ENCODE data around the gene PDGFRA. TPM values are rescaled to one million over a fixed set of nuclear protein-coding genes. Genes with fewer than 3 reads are reported as not detected.
"Not testable (repeated sequence)": the region's sequence is repeated elsewhere in the genome, so short reads cannot be mapped to it uniquely, and the experiment has no call there.

Gene PDGFRA
- total and polyA plus RNA-seq, 5 donors: 15.1 to 76.7 (median 71.8) TPM

DNA sequence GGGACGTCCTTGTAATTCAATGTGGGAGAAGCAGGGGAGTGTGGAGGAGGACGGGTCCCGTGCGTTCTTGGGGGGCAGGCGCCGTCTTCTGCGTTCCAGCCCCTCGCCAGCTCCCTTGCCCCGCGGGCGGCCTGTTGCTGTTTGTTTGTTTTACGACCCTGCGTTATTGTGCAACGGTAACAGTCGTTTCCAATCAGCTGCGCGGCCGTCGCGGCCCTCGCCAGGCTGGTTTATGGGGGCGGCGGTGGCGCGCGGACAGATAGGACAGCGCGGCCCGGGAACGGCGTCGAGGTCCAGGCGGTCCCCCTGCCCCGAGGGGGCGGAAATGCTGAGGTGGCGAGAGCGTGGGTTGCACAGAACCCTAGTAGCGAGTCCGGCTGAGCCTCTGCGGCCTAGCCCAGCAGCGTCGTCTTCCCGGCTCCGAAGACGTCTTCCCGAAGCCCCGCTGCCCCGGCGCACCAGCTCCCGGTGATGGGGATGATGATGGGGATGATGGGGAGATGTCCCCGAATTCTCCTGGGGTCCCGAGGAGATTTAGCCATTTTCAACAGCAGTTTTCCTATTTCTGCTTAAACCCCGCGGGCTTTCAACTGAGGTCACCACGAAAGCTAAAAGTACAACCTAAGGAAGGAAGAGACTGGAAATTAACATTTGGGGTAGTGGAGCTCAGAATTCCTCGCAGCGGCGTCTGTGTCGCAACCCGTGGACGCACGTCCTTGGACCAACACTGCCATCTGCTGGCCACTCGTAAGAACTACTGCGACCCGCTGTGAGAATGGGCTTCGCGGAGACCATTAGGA is 4.8 kb downstream of the PDGFRA start:
- Histone ChIP-seq H3K27ac (ENCODE audit: low read length) (peak overlapping the region; percentile 11), H3K4me1 (ENCODE audit: control insufficient read depth, insufficient read depth, low read length) (no peaks in the 10 kb centered on the region), H3K27me3 (ENCODE audit: control insufficient read depth, insufficient read depth) (no peaks in the 10 kb centered on the region), H3K4me3 (ENCODE audit: low read length) (peak overlapping the region; percentile 53), H3K9me3 (ENCODE audit: control insufficient read depth, low read length) (no peaks in the 10 kb centered on the region)
- ATAC-seq (peak; percentile 47 to 64), DNase-seq (peak; percentile 83 to 92 (median 87))
- 1% methylated on average over 67 of the region's 67 CpGs for WGBS
- intact Hi-C loops (cut with DNase I): loop anchor here in 2 of 4 donors (5.0 to 10.0 kb wide), 8 partner anchors 307 to 1999 kb away; no protein-coding TSS in a partner anchor

DNA sequence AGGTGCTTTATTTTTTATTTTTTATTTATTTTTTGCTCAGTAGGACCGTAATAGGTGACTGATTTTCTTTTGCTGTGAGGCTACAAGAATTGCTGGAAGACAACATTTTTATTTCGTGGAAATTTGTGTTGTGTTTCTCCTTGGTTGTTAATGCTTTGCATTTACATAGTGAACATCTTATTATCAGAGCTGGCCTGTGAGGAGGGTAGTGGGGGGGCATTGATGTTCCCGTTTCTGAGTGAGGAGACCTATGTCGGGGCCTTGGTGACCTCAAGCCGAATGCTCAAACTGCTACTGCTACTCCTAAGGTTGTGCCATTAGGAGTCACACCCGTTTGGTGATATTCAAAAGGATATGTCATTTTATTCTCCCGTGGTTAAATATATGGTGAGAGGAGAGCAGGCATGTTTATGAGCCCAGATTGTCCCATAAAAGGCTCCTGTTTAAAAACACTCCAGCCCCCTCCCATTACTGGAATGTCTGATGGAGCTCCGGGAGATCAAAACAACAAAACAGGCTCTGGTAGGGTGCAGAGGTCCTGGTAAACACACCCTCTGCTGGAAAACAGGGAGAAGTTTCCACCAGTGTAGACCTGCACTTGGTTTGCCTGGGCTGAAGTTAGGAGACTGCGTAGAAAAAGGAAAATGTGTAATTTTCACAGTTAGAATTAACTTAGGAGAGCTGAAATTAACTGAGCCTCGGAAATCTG is 5.6 kb downstream of the PDGFRA start:
- no peaks in the 10 kb centered on the region for H3K9me3 ChIP-seq (ENCODE audit: control insufficient read depth, low read length)
- no peak for ATAC-seq
- intact Hi-C loops (cut with DNase I): loop anchor here in 2 of 4 donors (5.0 to 10.0 kb wide), 8 partner anchors 307 to 2000 kb away; no protein-coding TSS in a partner anchor
- H3K27ac ChIP-seq (ENCODE audit: low read length): no peak overlapping the region
- H3K4me3 ChIP-seq (ENCODE audit: low read length): peak overlapping the region; percentile 53
- H3K4me1 ChIP-seq (ENCODE audit: control insufficient read depth, insufficient read depth, low read length): no peaks in the 10 kb centered on the region
- WGBS: 15% methylated on average over 10 of the region's 10 CpGs
- peak in 1 of 3 donors; percentile 16 for DNase-seq
- H3K27me3 ChIP-seq (ENCODE audit: control insufficient read depth, insufficient read depth): no peaks in the 10 kb centered on the region

DNA sequence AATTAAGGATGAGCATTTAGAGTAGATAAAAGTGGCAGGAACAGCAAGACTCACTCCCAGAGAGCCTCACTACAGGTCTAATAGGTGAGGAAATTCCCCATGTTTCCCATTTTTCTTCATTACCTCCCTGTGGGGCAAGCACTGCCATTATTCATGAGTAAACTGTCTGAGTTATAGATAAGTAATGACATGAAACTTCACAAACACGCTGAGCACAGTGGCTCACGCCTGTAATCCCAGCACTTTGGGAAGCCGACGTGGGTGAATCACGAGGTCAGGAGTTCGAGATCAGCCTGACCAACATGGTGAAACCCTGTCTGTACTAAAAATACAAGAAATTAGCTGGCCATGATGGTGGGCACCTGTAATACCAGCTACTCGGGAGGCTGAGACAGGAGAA is 7.2 kb downstream of the PDGFRA start:
- intact Hi-C loops (cut with DNase I): loop anchor here in 2 of 4 donors (10.0 kb wide), 4 partner anchors 732 to 2002 kb away; no protein-coding TSS in a partner anchor
- ATAC-seq; H3K27ac ChIP-seq (ENCODE audit: low read length); H3K4me3 ChIP-seq (ENCODE audit: low read length); H3K27me3 ChIP-seq (ENCODE audit: control insufficient read depth, insufficient read depth); H3K9me3 ChIP-seq (ENCODE audit: control insufficient read depth, low read length); H3K4me1 ChIP-seq (ENCODE audit: control insufficient read depth, insufficient read depth, low read length): not testable (repeated sequence)
- WGBS: 80% methylated on average over 7 of the region's 7 CpGs
- DNase-seq: peak in 1 of 3 donors; percentile 15

DNA sequence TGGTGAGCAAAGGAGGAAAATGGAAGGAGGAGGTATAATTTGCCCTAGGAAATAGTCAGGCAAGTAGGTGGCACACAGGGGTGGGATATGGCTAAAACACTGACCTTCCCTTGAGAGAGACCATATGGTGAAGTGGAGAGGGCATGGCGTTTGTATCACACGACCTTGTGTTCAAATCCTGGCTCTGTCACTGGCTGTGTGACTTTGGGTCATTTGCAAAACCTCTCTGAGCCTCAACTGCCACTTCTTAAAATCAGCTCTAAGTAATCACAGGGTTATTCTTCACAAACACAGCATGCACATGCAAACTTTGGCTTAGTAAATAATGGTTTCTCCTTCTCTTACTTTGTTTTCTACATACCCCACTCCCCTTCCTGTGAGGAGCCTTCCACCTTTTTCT is 8.7 kb downstream of the PDGFRA start:
- no peaks in the 10 kb centered on the region for H3K9me3 ChIP-seq (ENCODE audit: control insufficient read depth, low read length)
- H3K4me3 ChIP-seq (ENCODE audit: low read length): no peak overlapping the region
- no peak for DNase-seq
- no peaks in the 10 kb centered on the region for H3K27me3 ChIP-seq (ENCODE audit: control insufficient read depth, insufficient read depth)
- WGBS: 66% methylated on average over 2 of the region's 2 CpGs
- intact Hi-C loops (cut with DNase I): loop anchor here in 2 of 4 donors (10.0 kb wide), 4 partner anchors 733 to 2003 kb away; no protein-coding TSS in a partner anchor
- H3K27ac ChIP-seq (ENCODE audit: low read length): no peak overlapping the region
- ATAC-seq: no peak
- no peaks in the 10 kb centered on the region for H3K4me1 ChIP-seq (ENCODE audit: control insufficient read depth, insufficient read depth, low read length)

DNA sequence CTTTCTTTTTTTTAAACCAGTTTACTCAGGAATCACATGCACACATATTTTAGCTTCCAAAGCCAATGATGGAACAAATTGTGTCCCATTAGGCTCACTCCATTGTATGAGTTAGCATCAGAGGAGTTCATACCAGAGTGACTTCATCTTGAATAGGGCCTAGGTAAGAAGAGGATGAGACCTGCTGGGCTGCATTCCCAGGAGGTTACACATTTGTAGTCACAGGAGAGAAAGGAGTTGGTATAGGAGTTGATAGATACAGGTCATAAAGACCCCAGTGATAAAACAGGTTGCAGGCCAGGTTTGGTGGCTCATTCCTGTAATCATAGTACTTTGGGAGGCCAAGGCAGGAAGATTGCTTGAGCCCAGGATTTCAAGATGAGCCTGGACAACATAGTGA is 9.3 kb downstream of the PDGFRA start:
- no peak for ATAC-seq
- H3K4me3 ChIP-seq (ENCODE audit: low read length): no peak overlapping the region
- no peaks in the 10 kb centered on the region for H3K27me3 ChIP-seq (ENCODE audit: control insufficient read depth, insufficient read depth)
- DNase-seq: no peak
- H3K4me1 ChIP-seq (ENCODE audit: control insufficient read depth, insufficient read depth, low read length): no peaks in the 10 kb centered on the region
- H3K27ac ChIP-seq (ENCODE audit: low read length): no peak overlapping the region
- intact Hi-C loops (cut with DNase I): loop anchor here in 2 of 4 donors (10.0 kb wide), 4 partner anchors 734 to 2004 kb away; no protein-coding TSS in a partner anchor
- H3K9me3 ChIP-seq (ENCODE audit: control insufficient read depth, low read length): no peaks in the 10 kb centered on the region

DNA sequence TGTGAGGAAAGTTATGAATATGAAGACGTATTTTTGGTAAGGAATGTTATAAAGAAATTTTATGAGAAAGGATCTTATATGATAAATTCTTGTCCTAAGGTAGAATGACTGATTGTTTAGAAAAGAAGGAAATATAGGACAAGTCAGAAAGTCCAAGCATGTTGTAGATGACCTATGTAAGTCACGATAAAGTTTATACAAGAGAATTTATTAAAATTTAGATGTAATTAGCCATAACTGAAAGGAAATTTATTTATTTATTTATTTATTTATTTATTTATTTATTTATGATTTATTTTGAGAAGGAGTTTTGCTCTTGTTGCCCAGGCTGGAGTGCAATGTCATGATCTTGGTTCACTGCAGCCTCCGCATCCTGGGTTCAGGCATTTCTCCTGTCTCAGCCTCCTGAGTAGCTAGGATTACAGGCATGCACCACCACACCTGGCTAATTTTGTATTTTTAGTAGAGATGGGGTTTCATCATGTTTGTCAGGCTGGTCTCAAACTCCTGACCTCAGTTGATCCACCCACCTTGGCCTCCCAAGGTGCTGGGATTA is 12.3 kb downstream of the PDGFRA start:
- H3K27me3 ChIP-seq (ENCODE audit: control insufficient read depth, insufficient read depth); ATAC-seq; intact Hi-C loops (cut with DNase I); DNase-seq; H3K9me3 ChIP-seq (ENCODE audit: control insufficient read depth, low read length); H3K4me1 ChIP-seq (ENCODE audit: control insufficient read depth, insufficient read depth, low read length); H3K4me3 ChIP-seq (ENCODE audit: low read length); H3K27ac ChIP-seq (ENCODE audit: low read length): not testable (repeated sequence)
- 96% methylated on average over 3 of the region's 3 CpGs for WGBS

DNA sequence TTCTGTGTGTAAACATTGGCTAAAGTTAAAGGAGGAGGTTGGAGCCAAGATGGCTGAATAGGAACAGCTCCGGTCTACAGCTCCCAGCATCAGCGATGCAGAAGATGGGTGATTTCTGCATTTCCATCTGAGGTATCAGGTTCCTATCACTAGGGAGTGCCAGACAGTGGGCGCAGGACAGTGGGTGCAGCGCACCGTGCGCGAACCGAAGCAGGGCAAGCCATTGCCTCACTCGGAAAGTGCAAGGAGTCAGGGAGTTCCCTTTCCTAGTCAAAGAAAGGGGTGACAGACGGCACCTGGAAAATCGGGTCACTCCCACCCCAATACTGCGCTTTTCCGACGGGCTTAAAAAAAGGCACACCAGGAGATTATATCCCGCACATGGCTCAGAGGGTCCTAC is 14.4 kb downstream of the PDGFRA start:
- H3K27ac ChIP-seq (ENCODE audit: low read length); ATAC-seq; H3K4me1 ChIP-seq (ENCODE audit: control insufficient read depth, insufficient read depth, low read length); DNase-seq; H3K27me3 ChIP-seq (ENCODE audit: control insufficient read depth, insufficient read depth); H3K4me3 ChIP-seq (ENCODE audit: low read length); intact Hi-C loops (cut with DNase I); H3K9me3 ChIP-seq (ENCODE audit: control insufficient read depth, low read length): not testable (repeated sequence)
- 97% methylated on average over 15 of the region's 15 CpGs for WGBS

DNA sequence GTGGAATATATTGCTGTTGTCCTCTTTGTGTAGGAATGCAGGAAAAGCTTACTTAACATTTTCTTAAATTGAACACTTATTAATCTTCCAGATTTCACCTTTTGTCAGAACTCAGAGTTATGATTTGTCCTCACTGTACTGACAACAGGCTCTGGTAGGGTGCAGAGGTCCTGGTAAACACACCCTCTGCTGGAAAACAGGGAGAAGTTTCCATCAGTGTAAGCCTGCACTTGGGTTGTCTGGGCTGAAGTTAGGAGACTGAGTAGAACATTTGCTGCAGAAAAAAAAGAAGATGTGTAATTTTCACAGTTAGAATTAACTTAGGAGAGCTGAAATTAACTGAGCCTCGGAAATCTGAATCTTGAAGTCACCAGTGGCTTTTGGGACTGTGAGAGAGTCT is 23.2 kb downstream of the PDGFRA start:
- H3K4me1 ChIP-seq (ENCODE audit: control insufficient read depth, insufficient read depth, low read length); H3K9me3 ChIP-seq (ENCODE audit: control insufficient read depth, low read length); H3K27ac ChIP-seq (ENCODE audit: low read length); ATAC-seq; H3K4me3 ChIP-seq (ENCODE audit: low read length); H3K27me3 ChIP-seq (ENCODE audit: control insufficient read depth, insufficient read depth); intact Hi-C loops (cut with DNase I); DNase-seq: not testable (repeated sequence)
- 63% methylated on average over 1 of the region's 1 CpG for WGBS

DNA sequence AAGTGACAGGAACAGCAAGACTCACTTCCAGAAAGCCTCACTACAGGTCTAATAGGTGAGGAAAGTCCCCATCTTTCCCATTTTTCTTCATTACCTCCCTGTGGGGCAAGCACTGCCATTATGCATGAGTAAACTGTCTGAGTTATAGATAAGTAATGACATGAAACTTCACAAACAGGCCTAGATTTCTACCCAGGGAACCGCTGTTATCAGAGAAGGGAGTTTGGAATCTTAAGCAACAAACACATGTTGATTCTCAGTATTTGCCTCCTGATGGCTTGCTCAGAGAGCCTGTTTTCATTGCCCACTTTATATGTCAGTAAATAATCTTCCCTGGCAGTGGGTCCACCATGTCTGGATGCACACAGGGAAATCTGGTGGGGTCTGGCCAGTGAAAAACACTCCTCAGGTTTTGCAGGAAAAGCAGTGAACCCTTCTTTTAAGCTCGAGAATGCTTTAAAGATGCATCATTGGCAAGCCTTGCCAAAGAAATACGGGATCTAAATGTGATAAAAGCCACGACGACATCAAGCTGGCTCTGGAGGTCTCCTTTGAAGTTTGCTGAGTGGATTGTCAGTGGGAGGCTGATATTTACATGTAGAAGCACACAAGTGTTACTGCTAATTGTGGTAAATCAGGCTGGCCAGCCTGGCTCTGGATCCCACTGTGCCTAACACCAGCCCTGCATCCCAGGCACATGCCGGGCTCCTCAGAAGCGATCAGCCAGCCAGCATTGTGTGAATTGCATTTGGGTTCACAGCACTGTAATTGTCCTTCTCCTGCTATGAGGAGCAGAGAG is 25.2 kb downstream of the PDGFRA start:
- no peaks in the 10 kb centered on the region for H3K27me3 ChIP-seq (ENCODE audit: control insufficient read depth, insufficient read depth)
- ATAC-seq (peak; percentile 10), DNase-seq (no peak)
- intact Hi-C loops (cut with DNase I): no loop called here
- no peak overlapping the region for H3K27ac ChIP-seq (ENCODE audit: low read length)
- no peaks in the 10 kb centered on the region for H3K9me3 ChIP-seq (ENCODE audit: control insufficient read depth, low read length)
- 37% methylated on average over 7 of the region's 7 CpGs for WGBS
- no peaks in the 10 kb centered on the region for H3K4me1 ChIP-seq (ENCODE audit: control insufficient read depth, insufficient read depth, low read length)
- no peak overlapping the region for H3K4me3 ChIP-seq (ENCODE audit: low read length)

DNA sequence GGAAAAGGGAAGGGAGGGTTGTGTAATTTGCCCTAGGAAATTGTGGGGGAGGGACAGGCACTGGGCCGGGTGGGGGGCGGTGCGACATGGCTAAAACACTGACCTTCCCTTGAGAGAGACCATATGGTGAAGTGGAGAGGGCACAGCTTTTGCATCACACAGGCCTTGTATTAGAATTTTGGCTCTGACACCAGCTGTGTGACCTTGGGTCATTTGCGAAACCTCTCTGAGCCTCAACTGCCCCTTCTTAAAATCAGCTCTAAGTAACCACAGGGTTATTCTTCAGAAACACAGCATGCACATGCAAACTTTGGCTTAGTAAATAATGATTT is 25.8 kb downstream of the PDGFRA start:
- Histone ChIP-seq H3K27ac (ENCODE audit: low read length) (no peak overlapping the region), H3K9me3 (ENCODE audit: control insufficient read depth, low read length) (no peaks in the 10 kb centered on the region), H3K27me3 (ENCODE audit: control insufficient read depth, insufficient read depth) (no peaks in the 10 kb centered on the region), H3K4me3 (ENCODE audit: low read length) (no peak overlapping the region), H3K4me1 (ENCODE audit: control insufficient read depth, insufficient read depth, low read length) (no peaks in the 10 kb centered on the region)
- DNase-seq: no peak
- intact Hi-C loops (cut with DNase I): no loop called here
- WGBS: 65% methylated on average over 4 of the region's 4 CpGs
- peak; percentile 44 to 65 for ATAC-seq
